ENCODE results near the gene SPCS3.

DNA sequence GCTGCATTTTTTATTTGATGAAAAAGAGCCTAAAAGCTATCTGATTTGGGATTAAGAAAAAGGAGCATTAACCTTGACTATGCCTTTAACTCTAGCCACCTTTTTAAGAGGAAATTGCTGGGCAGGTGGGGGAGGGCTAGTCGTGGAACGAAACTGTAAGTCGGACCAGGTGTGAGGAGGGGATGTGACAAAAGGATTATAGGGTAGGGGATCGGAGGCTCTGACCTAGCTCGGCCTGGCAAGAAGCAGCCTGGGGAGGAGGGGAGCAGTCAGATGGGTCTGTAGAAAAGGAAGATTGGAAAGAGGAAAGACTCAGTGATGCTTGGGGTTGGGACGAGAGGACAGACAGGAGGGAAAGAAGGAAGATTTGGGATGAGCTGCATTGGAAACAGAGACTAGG, 21.1 kb upstream of the SPCS3 start:
- TF ChIP-seq EZH2 (IDR thresholded peaks at IDR 0.05; ENCODE audit: borderline replicate concordance): no peak
- TF ChIP-seq, protein P1, sequence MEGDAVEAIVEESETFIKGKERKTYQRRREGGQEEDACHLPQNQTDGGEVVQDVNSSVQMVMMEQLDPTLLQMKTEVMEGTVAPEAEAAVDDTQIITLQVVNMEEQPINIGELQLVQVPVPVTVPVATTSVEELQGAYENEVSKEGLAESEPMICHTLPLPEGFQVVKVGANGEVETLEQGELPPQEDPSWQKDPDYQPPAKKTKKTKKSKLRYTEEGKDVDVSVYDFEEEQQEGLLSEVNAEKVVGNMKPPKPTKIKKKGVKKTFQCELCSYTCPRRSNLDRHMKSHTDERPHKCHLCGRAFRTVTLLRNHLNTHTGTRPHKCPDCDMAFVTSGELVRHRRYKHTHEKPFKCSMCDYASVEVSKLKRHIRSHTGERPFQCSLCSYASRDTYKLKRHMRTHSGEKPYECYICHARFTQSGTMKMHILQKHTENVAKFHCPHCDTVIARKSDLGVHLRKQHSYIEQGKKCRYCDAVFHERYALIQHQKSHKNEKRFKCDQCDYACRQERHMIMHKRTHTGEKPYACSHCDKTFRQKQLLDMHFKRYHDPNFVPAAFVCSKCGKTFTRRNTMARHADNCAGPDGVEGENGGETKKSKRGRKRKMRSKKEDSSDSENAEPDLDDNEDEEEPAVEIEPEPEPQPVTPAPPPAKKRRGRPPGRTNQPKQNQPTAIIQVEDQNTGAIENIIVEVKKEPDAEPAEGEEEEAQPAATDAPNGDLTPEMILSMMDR (IDR thresholded peaks at IDR 0.05; ENCODE audit: poor library complexity): no peak
- TF ChIP-seq EZH2phosphoT487 (IDR thresholded peaks at IDR 0.05; ENCODE audit: low read depth, severe bottlenecking, unreplicated experiment): no peak
